Measurements from ENCODE around the gene NCAPD3. TPM values are rescaled to one million over a fixed set of nuclear protein-coding genes. Genes with fewer than 3 reads are reported as not detected.
A peak's percentile ranks its signal among the peaks of the same experiment; 100 is the strongest.

Gene NCAPD3
- total RNA-seq, 6 experiments from 2014 or later = 19.6 to 31.1 (median 29.4) TPM

DNA sequence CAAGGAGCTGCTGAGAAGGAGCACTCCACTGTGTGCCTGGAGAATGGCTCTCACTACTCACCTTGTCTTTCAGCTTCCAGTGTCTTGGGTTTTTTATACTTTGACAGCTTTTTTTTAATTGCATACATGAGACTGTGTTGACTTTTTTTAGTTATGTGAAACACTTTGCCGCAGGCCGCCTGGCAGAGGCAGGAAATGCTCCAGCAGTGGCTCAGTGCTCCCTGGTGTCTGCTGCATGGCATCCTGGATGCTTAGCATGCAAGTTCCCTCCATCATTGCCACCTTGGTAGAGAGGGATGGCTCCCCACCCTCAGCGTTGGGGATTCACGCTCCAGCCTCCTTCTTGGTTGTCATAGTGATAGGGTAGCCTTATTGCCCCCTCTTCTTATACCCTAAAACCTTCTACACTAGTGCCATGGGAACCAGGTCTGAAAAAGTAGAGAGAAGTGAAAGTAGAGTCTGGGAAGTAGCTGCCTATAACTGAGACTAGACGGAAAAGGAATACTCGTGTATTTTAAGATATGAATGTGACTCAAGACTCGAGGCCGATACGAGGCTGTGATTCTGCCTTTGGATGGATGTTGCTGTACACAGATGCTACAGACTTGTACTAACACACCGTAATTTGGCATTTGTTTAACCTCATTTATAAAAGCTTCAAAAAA is 72.6 kb downstream of the NCAPD3 start:
- Mint-ChIP-seq H3K27me3 (ENCODE audit: insufficient read depth) (peaks cover 1% of the 10 kb centered on the region; the same call in 1 of the 2 replicates), H3K4me1 (ENCODE audit: low read depth) (no peaks in the 10 kb centered on the region; the same call in 1 of the 2 replicates), H3K36me3 (ENCODE audit: low read depth) (peaks cover 15% of the 10 kb centered on the region), H3K4me3 (no peak overlapping the region), H3K27ac (no peak overlapping the region), H3K9me3 (no peaks in the 10 kb centered on the region)
- no peak for DNase-seq
- TF ChIP-seq, protein P1, sequence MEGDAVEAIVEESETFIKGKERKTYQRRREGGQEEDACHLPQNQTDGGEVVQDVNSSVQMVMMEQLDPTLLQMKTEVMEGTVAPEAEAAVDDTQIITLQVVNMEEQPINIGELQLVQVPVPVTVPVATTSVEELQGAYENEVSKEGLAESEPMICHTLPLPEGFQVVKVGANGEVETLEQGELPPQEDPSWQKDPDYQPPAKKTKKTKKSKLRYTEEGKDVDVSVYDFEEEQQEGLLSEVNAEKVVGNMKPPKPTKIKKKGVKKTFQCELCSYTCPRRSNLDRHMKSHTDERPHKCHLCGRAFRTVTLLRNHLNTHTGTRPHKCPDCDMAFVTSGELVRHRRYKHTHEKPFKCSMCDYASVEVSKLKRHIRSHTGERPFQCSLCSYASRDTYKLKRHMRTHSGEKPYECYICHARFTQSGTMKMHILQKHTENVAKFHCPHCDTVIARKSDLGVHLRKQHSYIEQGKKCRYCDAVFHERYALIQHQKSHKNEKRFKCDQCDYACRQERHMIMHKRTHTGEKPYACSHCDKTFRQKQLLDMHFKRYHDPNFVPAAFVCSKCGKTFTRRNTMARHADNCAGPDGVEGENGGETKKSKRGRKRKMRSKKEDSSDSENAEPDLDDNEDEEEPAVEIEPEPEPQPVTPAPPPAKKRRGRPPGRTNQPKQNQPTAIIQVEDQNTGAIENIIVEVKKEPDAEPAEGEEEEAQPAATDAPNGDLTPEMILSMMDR (IDR thresholded peaks at IDR 0.05) = no peak

- no peak for DNase-seq
- no peak overlapping the region for H3K27ac Mint-ChIP-seq
Observed at GRCh38 chr11:134150195-134150903, 73.4 kb downstream of the NCAPD3 start.

DNA sequence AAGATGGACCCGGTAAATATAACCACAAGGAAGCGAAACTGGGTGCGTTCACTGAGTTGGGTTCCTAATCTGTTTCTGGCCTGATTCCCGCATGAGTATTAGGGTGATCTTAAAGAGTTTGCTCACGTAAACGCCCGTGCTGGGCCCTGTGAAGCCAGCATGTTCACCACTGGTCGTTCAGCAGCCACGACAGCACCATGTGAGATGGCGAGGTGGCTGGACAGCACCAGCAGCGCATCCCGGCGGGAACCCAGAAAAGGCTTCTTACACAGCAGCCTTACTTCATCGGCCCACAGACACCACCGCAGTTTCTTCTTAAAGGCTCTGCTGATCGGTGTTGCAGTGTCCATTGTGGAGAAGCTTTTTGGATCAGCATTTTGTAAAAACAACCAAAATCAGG is 74.4 kb downstream of the NCAPD3 start:
- Mint-ChIP-seq H3K27ac (peak overlapping the region; percentile 48; the same call in 1 of the 2 replicates), H3K27me3 (ENCODE audit: insufficient read depth) (peaks cover 1% of the 10 kb centered on the region; the same call in 1 of the 2 replicates), H3K36me3 (ENCODE audit: low read depth) (peaks cover 16% of the 10 kb centered on the region), H3K9me3 (no peaks in the 10 kb centered on the region), H3K4me3 (no peak overlapping the region), H3K4me1 (ENCODE audit: low read depth) (peaks cover 7% of the 10 kb centered on the region; the same call in 1 of the 2 replicates)
- no peak for DNase-seq
- TF ChIP-seq, protein P1 (IDR thresholded peaks at IDR 0.05) = no peak

More at GRCh38 chr11:134150195-134150903, 73.4 kb downstream of the NCAPD3 start:
- peaks cover 11% of the 10 kb centered on the region for H3K36me3 Mint-ChIP-seq (ENCODE audit: low read depth)
- TF ChIP-seq, protein P1 (IDR thresholded peaks at IDR 0.05) = no peak
- no peaks in the 10 kb centered on the region for H3K9me3 Mint-ChIP-seq
- peaks cover 1% of the 10 kb centered on the region; the same call in 1 of the 2 replicates for H3K27me3 Mint-ChIP-seq (ENCODE audit: insufficient read depth)
- no peak overlapping the region for H3K4me3 Mint-ChIP-seq
- no peaks in the 10 kb centered on the region; the same call in 1 of the 2 replicates for H3K4me1 Mint-ChIP-seq (ENCODE audit: low read depth)

- TF ChIP-seq, protein P1 (IDR thresholded peaks at IDR 0.05) = no peak
- DNase-seq = no peak
- Mint-ChIP-seq H3K27ac (no peak overlapping the region), H3K4me1 (ENCODE audit: low read depth) (peaks cover 7% of the 10 kb centered on the region; the same call in 1 of the 2 replicates), H3K4me3 (no peak overlapping the region), H3K9me3 (no peaks in the 10 kb centered on the region), H3K27me3 (ENCODE audit: insufficient read depth) (peaks cover 1% of the 10 kb centered on the region), H3K36me3 (ENCODE audit: low read depth) (peaks cover 25% of the 10 kb centered on the region)
Observed at GRCh38 chr11:134146598-134146997, 77.2 kb downstream of the NCAPD3 start.

- Mint-ChIP-seq H3K36me3 (ENCODE audit: low read depth) (peaks cover 23% of the 10 kb centered on the region), H3K4me1 (ENCODE audit: low read depth) (peaks cover 7% of the 10 kb centered on the region; the same call in 1 of the 2 replicates), H3K4me3 (no peak overlapping the region), H3K27ac (no peak overlapping the region), H3K27me3 (ENCODE audit: insufficient read depth) (peaks cover 1% of the 10 kb centered on the region), H3K9me3 (no peaks in the 10 kb centered on the region)
- TF ChIP-seq, protein P1 (IDR thresholded peaks at IDR 0.05) = no peak
- DNase-seq = no peak
Observed at GRCh38 chr11:134145715-134146114, 78.1 kb downstream of the NCAPD3 start.
